ENCODE results near the gene RAVER2.

RAVER2 gene

GRCh38 chr1:64841330-64842065 lies 96.6 kb downstream of the RAVER2 start:
- H3K36me3 ChIP-seq (ENCODE audit: control insufficient read depth, insufficient read depth, low read length), result peaks cover 29% of the 10 kb centered on the region
- H3K27me3 ChIP-seq (replicated peaks; ENCODE audit: control insufficient read depth, insufficient read depth, low read length), result no peaks in the 10 kb centered on the region
- no peak for TF ChIP-seq CTCF (IDR thresholded peaks at IDR 0.05; ENCODE audit: insufficient read depth, low read length, poor library complexity, severe bottlenecking)
- no peak overlapping the region for H3K4me3 ChIP-seq (replicated peaks; ENCODE audit: low read depth, low read length)
- DNase-seq (ENCODE audit: extremely low read depth, insufficient read length), result no peak

DNA sequence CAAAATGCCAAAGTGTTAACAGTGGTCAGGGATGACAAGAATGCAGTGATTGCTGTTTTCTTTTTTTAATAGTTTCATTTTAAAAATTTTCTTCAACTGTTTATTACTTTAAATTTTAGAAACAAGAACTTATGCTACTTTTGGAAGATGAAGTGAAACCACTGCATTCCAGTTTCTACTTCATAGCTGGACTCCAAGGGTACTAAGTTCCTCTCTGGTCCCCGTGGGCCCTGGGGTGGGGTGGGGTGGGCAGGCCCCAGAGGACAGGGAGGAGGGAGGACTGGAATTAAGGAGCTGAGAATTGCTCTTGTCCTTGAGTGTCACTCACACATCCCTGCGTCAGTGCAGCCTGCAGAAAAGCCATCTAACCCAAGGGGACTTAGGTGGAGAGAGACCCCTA lies 97.3 kb downstream of the RAVER2 start:
- Histone ChIP-seq H3K27me3 (replicated peaks; ENCODE audit: control insufficient read depth, insufficient read depth, low read length) (no peaks in the 10 kb centered on the region), H3K4me3 (replicated peaks; ENCODE audit: low read depth, low read length) (no peak overlapping the region), H3K36me3 (ENCODE audit: control insufficient read depth, insufficient read depth, low read length) (peaks cover 26% of the 10 kb centered on the region)
- no peak for DNase-seq (ENCODE audit: extremely low read depth, insufficient read length)
- TF ChIP-seq CTCF (IDR thresholded peaks at IDR 0.05; ENCODE audit: insufficient read depth, low read length, poor library complexity, severe bottlenecking), result no peak

- peaks cover 22% of the 10 kb centered on the region for H3K36me3 ChIP-seq (ENCODE audit: control insufficient read depth, insufficient read depth, low read length)
- DNase-seq (ENCODE audit: extremely low read depth, insufficient read length), result no peak
- no peak overlapping the region for H3K4me3 ChIP-seq (replicated peaks; ENCODE audit: low read depth, low read length)
- TF ChIP-seq CTCF (IDR thresholded peaks at IDR 0.05; ENCODE audit: insufficient read depth, low read length, poor library complexity, severe bottlenecking), result no peak
- no peaks in the 10 kb centered on the region for H3K27me3 ChIP-seq (replicated peaks; ENCODE audit: control insufficient read depth, insufficient read depth, low read length)
Observed at GRCh38 chr1:64843675-64844074, 98.8 kb downstream of the RAVER2 start.

DNA sequence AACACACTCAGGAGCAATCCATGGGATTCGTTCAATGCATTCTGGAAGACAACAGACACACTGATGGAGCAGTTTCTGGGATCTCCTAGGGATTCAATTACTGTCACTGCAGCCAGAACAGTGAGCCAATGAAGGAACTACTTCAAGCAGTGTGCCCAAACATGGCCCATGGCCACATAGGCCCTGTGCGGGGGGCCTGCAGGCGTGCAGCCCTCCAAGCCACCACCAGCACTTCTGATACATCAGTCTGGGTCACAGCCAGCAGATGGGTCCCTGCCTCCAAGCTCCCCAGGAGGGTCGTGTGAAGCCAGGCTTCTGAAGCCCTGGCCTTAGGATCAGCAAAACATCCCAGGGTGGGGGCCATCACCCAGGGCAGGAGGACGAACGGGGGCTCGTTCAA lies 99.3 kb downstream of the RAVER2 start:
- Histone ChIP-seq H3K36me3 (ENCODE audit: control insufficient read depth, insufficient read depth, low read length) (peaks cover 22% of the 10 kb centered on the region), H3K27me3 (replicated peaks; ENCODE audit: control insufficient read depth, insufficient read depth, low read length) (no peaks in the 10 kb centered on the region), H3K4me3 (replicated peaks; ENCODE audit: low read depth, low read length) (no peak overlapping the region)
- no peak for DNase-seq (ENCODE audit: extremely low read depth, insufficient read length)
- no peak for TF ChIP-seq CTCF (IDR thresholded peaks at IDR 0.05; ENCODE audit: insufficient read depth, low read length, poor library complexity, severe bottlenecking)

DNA sequence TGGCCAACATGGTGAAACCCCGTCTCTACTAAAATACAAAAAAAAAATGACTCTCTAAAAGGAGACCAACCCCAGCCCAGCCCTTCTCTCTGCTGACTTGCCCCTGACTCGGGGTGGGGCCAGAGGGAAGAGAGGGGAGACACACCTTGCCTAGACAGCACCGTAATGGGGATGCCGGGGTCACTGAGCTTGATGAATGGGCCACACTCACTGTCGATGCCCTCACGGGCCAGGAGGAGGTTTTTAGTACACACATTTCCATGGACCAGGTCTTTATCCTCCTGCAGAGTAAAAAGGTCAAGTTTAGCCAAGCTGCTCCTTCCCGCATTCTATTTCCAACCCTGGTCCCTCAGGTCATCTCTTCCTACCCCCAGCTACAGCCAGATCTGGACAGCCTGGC lies 99.7 kb downstream of the RAVER2 start:
- H3K4me3 ChIP-seq (replicated peaks; ENCODE audit: low read depth, low read length), result no peak overlapping the region
- TF ChIP-seq CTCF (IDR thresholded peaks at IDR 0.05; ENCODE audit: insufficient read depth, low read length, poor library complexity, severe bottlenecking), result no peak
- DNase-seq (ENCODE audit: extremely low read depth, insufficient read length), result no peak
- H3K36me3 ChIP-seq (ENCODE audit: control insufficient read depth, insufficient read depth, low read length), result peaks cover 20% of the 10 kb centered on the region
- H3K27me3 ChIP-seq (replicated peaks; ENCODE audit: control insufficient read depth, insufficient read depth, low read length), result no peaks in the 10 kb centered on the region

All from GM06990 (cell line).